Stomach smooth muscle (tissue), 2 donors: ENCODE measurements around the gene DDX25.

Experiments
- H3K27ac ChIP-seq: one replicate; pipeline ENCODE4 v1.7.0; 2013; ENCODE audit warnings: mild to moderate bottlenecking, low read length, inconsistent platforms
- H3K27me3 ChIP-seq, 2 donors: one replicate each; pipeline ENCODE4 v1.7.0; 2013; ENCODE audit warnings: low read length in 2 of 2; ENCODE audit not compliant: insufficient read depth in 2 of 2, control insufficient read depth in 1 of 2
- H3K36me3 ChIP-seq, 2 donors: one replicate each; pipeline ENCODE4 v1.7.0; 2013; ENCODE audit warnings: low read length in 2 of 2; ENCODE audit not compliant: control insufficient read depth in 2 of 2, insufficient read depth in 2 of 2
- H3K4me1 ChIP-seq: one replicate; pipeline ENCODE4 v1.7.0; 2013; ENCODE audit warnings: low read length; ENCODE audit not compliant: control insufficient read depth, insufficient read depth
- H3K4me3 ChIP-seq, 2 donors: one replicate each; pipeline ENCODE4 v1.7.0; 2013; ENCODE audit warnings: low read length in 2 of 2
- H3K9ac ChIP-seq, 2 donors: one replicate each; pipeline ENCODE4 v1.7.0; 2013; ENCODE audit warnings: low read length in 2 of 2, mild to moderate bottlenecking in 1 of 2
- H3K9me3 ChIP-seq, 2 donors: one replicate each; pipeline ENCODE4 v1.7.0; 2013; ENCODE audit warnings: low read length in 2 of 2; ENCODE audit not compliant: control insufficient read depth in 2 of 2
- donor health status: healthy.
- donor health status: Pancreatic carcinoma.

Gene DDX25

DNA sequence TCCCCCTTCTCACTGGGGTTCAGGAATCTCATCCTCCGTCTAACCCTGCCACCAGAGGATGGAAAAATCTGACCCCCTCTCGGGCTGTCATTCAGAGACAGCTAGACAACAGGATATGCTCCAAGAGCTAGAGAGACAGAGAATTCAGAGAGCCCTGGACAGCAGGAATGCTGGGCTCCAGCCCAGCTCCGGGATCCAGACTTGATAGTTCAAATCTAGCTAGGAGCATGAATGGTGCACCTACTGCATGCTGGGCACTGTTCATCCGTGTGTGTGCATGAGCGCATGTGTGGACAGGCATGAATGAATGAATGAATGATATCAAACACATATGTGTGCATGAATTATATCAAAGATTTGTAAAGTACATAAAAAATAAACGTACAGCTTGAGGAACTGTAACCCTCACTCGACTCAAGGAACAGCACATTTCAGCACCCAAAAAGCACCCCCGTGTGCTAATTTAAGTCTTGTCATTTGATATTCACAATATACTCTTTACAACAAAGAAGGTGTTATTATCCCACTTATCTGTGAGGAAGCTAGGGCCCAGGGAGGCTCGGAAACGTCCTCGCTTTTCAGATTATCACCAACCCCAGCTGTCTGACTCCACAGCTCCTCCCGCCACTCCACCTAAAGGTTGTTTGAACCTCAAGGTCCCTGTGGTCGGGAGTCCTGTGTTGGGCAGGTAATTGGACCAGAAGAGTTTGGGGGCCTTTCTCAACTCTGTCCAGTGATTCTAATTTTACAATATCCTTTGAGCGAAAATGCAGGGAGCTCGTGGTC lies 40.9 kb downstream of the DDX25 start:
- Histone ChIP-seq H3K9me3 (no peaks in the 10 kb centered on the region), H3K4me3 (no peak overlapping the region), H3K27me3 (no peaks in the 10 kb centered on the region), H3K4me1 (peaks cover 6% of the 10 kb centered on the region), H3K36me3 (no peaks in the 10 kb centered on the region), H3K27ac (no peak overlapping the region), H3K9ac (no peak overlapping the region)

GRCh38 chr11:125945797-125946520 lies 41.7 kb downstream of the DDX25 start, which contains the start of gene VSIG10L2:
Gene VSIG10L2, plus strand, starts transcription at chr11:125946044. Its CDS starts 12 bp downstream, at chr11:125946056.
- Histone ChIP-seq H3K27me3 (no peaks in the 10 kb centered on the region), H3K4me3 (no peak within 1 kb of the TSS), H3K27ac (no peak within 1 kb of the TSS), H3K36me3 (no peaks in the 10 kb centered on the region), H3K9me3 (no peaks in the 10 kb centered on the region), H3K4me1 (peaks cover 12% of the 10 kb centered on the region), H3K9ac (no peak within 1 kb of the TSS)

DNA sequence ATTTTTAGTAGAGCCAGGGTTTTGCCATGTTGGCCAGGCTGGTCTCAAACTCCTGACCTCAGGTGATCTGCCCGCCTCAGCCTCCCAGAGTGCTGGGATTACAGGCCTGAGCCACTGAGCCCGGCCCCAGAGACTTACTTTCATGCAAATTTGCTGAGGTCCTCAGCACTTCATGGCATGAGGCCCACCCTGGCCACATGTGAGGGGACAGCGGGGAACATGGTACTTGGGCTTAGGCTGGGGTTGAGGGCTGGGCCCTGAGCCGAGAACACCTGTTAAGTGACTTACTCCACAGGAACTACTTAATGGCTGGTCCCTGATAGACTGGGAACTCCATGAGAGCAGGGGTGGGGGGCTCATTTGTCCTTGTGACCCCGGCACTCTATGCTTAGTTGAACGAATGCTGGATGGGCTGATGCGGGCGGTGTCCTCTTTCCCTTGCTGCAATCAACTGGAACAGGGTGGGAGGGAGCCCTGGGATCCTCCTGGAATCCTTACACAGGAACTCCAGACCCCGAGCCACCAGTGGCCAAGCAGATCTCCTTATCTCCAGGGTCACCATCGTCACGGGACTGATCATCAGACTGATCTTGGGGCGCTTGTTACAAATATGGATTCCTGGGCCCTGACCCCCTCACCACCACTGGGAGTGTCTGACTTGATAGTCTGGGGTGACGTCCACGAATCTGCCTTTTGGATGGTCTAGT lies 42.6 kb downstream of the DDX25 start:
- Histone ChIP-seq H3K9me3 (no peaks in the 10 kb centered on the region), H3K36me3 (no peaks in the 10 kb centered on the region), H3K4me3 (no peak overlapping the region), H3K27ac (no peak overlapping the region), H3K27me3 (no peaks in the 10 kb centered on the region), H3K9ac (no peak overlapping the region), H3K4me1 (peaks cover 20% of the 10 kb centered on the region)

DNA sequence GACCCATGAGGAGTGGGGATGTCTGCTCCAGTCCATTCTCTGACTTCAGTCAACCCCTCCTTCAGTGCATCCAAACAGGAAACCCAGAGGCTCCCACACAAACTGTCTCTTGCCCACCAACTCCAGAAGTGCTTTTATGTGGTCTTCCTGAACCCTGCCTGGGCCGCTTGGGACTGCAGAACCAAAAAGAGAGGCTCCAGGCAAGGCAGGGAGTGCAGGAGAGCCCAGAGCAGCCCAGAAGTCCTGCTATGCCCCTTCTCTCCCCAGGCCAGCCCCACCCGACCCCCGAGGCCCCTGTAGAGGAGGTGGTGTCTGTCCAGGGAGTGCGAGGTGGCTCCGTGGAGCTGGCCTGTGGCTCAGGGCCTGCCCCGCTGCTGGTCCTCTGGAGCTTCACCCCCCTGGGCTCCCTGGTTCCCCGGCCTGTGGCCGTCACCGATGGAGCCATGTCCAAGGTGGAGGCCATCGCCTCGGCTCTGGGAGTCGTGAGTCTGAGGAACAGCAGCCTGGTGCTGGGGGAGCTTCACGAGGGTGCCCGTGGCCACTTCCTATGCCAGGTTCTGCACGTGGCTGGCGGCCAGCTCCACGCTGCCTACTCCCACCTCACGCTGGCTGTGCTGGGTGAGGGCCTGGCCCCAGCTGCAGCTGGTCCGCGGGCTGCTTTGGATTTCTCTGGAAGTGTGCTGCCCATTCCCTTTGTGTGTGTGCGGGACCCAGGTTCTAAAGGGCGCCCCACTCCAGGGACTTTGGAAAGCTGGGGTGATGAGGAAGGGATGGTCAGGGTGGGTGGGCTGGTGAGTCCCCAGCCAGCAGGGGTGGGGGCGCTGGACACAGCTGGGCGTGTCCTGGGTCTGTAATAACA lies 43.3 kb downstream of the DDX25 start:
- Histone ChIP-seq H3K4me1 (peaks cover 21% of the 10 kb centered on the region), H3K9me3 (no peaks in the 10 kb centered on the region), H3K4me3 (no peak overlapping the region), H3K27me3 (no peaks in the 10 kb centered on the region), H3K36me3 (no peaks in the 10 kb centered on the region), H3K9ac (no peak overlapping the region), H3K27ac (no peak overlapping the region)

GRCh38 chr11:125948278-125949051 lies 44.2 kb downstream of the DDX25 start:
- H3K27me3 ChIP-seq = no peaks in the 10 kb centered on the region
- H3K4me1 ChIP-seq = peaks cover 29% of the 10 kb centered on the region
- no peak overlapping the region for H3K9ac ChIP-seq
- H3K9me3 ChIP-seq = no peaks in the 10 kb centered on the region
- no peaks in the 10 kb centered on the region for H3K36me3 ChIP-seq
- H3K4me3 ChIP-seq = no peak overlapping the region
- H3K27ac ChIP-seq = no peak overlapping the region

DNA sequence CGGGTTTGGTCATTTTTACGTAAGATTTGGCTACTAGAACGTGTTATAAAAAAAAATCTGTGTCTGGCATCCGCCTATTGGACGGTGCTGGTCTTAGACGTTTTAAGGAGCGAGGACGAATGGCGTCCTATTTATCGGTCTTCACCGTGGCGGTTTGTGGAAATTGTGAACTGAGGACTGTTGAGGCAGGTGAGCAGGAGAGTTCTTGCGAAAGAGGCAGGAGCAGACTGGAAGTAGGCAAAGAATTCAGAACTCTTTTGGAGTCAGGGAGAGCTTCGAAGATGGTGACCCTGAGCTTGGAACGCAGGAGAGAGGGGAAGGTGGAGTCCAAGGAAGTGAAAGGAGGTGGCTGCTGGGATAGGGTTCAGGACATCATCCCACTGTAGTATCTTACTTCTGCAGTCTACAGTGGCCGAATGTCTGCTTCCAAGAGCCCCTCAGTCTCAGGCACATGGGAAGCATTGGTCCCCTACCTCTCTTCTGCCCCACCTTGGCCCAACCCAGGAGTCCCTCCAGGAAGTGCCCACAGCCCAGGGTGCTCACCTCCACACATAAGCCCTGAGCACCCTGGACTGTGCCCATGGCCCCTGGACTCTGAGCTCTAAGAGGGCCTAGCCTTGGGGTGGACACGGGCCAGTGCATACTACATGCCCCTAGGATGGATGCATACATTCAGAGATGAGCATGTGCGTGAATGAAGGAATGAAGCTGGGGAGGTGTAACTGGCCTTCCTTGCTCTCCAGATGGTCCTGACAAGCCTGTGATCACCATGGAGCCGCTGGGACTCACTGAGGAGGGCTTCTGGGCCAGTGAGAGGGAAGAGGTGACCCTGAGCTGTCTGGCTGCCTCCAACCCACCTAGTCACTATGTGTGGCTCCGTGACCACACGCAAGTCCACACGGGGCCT lies 45.2 kb downstream of the DDX25 start:
- Histone ChIP-seq H3K4me3 (no peak overlapping the region), H3K9ac (no peak overlapping the region), H3K27ac (no peak overlapping the region), H3K36me3 (no peaks in the 10 kb centered on the region), H3K27me3 (no peaks in the 10 kb centered on the region), H3K4me1 (peaks cover 32% of the 10 kb centered on the region), H3K9me3 (no peaks in the 10 kb centered on the region)

- H3K4me3 ChIP-seq = no peak overlapping the region
- no peak overlapping the region for H3K27ac ChIP-seq
- H3K9me3 ChIP-seq = no peaks in the 10 kb centered on the region
- no peaks in the 10 kb centered on the region for H3K36me3 ChIP-seq
- no peaks in the 10 kb centered on the region for H3K27me3 ChIP-seq
- H3K9ac ChIP-seq = no peak overlapping the region
- peaks cover 32% of the 10 kb centered on the region for H3K4me1 ChIP-seq
Measured at GRCh38 chr11:125950178-125950490, 45.8 kb downstream of the DDX25 start.

DNA sequence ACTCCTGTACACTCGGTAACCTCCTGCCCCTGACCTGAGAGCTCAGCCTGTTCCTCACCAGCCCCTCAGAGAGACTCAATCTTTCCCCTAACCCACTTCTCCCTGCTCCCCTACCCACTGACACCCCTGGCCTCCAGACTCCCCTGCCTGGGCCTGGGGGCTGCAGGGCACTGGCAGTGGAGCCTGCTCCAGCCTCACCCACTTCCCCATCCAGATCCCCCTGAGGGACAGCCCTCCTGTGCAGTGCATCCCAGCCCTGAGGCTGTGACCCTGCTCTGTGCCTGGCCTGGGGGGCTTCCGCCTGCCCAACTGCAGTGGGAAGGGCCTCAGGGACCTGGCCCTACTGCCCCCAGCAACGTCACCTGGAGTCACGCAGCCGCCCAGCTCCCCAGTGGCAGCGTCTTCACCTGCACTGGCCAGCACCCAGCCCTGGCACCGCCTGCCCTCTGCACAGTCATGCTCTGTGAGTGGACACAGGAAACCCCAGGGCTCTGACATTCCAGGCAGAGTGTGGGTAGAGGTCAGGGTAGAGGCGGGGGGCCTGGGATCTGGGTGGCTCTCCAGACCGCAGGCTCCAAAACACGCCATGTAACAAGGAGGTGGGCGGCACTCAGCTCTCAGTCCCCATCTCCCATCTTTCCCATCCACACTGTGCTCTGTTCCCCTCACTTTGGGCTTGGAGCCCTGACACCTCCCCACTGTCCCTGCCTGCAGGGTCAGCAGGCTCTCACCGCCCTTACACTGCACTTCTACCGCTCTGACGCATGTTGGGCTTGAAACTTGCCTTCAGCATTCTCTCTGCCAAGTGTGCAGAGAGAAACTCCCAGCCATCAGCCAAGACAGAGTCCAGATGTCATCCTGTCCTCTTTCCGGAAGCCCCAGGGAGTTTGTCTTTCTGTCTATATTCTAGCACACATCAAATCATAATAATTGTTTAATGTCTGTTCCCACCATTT lies 46.7 kb downstream of the DDX25 start:
- H3K4me3 ChIP-seq = peak overlapping the region in 1 of 2 donors; percentile 29
- no peak overlapping the region for H3K9ac ChIP-seq
- H3K27ac ChIP-seq = peak overlapping the region; percentile 62
- H3K27me3 ChIP-seq = no peaks in the 10 kb centered on the region
- no peaks in the 10 kb centered on the region for H3K9me3 ChIP-seq
- peaks cover 32% of the 10 kb centered on the region for H3K4me1 ChIP-seq
- H3K36me3 ChIP-seq = peaks cover under 1 to 6% of the 10 kb centered on the region in 2 donors
